Stomach (tissue), 4 donors: ENCODE measurements around the gene ESR1.

Experiments
- CTCF ChIP-seq, 7 experiments: fragments of 450-650 bp in 4 of 7; fragments of 200-600 bp in 3 of 7; sonication (generic) in 3 of 7; IDR thresholded peaks; one replicate each; pipeline ENCODE4 v1.5.1; 2016 to 2019; ENCODE audit warnings: antibody characterized with exemption in 7 of 7, control low read depth in 2 of 7, mild to moderate bottlenecking in 1 of 7
- POLR2AphosphoS5 ChIP-seq, 3 donors: sonication (generic); formaldehyde crosslinking; IDR thresholded peaks; one replicate each; pipeline ENCODE4 v1.6.1; 2016; ENCODE audit warnings: antibody characterized with exemption in 3 of 3

- TF ChIP-seq CTCF (IDR thresholded peaks at IDR 0.05) (no peak), POLR2AphosphoS5 (IDR thresholded peaks at IDR 0.05) (no peak)
Measured at GRCh38 chr6:151916075-151916474, 108.6 kb downstream of the ESR1 start.
